Measurements from ENCODE around the gene LARGE1.

The LARGE1 gene

DNA sequence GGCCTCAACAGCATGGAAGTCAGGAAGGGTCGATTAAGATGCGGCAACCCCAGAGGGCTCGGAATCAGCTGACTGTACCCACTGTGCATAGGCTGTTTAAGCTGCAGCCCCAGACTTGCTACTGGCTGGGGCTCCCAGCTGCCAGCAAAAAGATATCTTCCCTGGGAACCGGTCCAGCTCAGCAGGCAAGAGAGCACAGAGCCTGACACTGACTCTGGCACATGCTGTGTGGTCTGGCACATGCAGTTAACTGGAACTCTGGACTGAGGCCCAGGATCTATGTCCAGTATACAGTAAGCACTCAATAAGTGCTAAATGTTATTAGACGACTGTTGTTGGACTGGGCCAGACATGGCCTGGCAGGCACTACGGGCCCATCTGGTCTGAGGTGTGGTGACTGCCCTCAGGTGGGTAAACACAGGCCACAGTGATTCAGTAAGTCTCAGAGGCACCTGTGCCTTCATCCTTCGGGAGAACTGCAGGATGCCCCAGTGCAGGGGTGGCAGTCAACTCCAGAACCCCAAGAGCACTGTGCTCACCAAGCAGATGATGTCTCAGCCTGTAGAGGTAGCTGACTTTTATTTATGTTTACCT is 87.6 kb downstream of the LARGE1 start:
- intact Hi-C loops (cut with DNase I): no loop called here
- peak in 2 of 10 donors; percentile 67 to 68 for DNase-seq

- DNase-seq: no peak
- intact Hi-C loops (cut with DNase I): no loop called here
Observed at GRCh38 chr22:33831651-33832050, 88.6 kb downstream of the LARGE1 start.

- peak in 1 of 10 donors; percentile 67 for DNase-seq
Observed at GRCh38 chr22:33831207-33831606, 89.1 kb downstream of the LARGE1 start.

DNA sequence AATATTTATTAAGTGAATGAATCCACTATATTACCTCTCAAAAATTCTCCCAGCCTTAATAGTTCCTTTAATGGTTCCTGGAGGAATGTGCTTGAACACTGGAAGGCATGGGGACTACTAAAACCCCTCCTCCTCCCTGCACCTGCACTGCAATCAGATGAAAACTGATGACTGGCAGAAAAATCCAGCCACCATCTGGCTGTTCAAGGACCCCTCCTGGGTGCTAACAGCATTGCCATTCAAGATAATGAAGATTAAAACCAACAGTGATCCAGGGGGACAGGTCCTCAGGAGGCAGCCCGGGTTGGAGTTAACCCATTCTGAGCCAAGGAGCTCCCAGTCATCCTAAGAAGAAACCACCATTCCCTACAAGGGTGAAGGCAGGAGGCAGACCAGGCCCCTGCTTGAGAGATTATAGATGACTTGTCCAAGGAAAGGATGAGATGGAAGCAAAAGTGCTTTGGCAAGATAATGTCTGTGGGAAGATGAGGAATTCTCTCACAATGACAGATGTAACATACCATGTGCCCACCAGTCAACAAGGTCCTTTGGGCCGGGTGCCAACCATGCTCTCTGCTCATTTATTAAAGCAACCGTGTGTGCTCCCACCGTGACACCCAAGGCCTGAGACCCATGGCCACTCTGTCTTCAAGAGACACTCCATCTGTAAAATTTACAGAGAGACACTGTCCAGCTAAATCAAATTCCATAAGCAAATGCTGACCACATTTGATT is 90.6 kb downstream of the LARGE1 start:
- intact Hi-C loops (cut with DNase I): no loop called here
- no peak for DNase-seq

More at GRCh38 chr22:33831207-33831606, 89.1 kb downstream of the LARGE1 start:
- intact Hi-C loops (cut with DNase I): no loop called here

DNA sequence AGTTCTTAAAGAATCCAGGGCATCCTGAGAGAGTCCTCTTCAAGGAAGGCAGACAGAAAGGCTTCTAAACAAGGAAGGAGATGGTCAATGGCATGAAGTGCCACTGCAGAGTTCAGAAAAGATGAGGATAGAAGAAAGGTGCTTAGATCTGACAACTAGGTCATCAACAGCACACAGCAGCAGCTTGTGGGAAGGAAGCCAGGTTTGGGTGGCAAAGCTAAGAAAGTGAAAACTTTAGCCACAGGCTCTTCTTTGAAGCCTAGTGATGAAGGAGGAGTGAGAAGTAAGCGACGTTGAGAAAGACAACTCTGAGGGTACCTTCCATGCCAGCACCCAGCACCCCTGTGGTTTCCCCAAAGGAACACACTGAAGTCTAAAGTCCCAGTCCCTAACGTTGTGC is 92.0 kb downstream of the LARGE1 start:
- intact Hi-C loops (cut with DNase I): no loop called here
- DNase-seq: no peak

- DNase-seq: no peak
- intact Hi-C loops (cut with DNase I): no loop called here
Observed at GRCh38 chr22:33825761-33826160, 94.5 kb downstream of the LARGE1 start.

DNA sequence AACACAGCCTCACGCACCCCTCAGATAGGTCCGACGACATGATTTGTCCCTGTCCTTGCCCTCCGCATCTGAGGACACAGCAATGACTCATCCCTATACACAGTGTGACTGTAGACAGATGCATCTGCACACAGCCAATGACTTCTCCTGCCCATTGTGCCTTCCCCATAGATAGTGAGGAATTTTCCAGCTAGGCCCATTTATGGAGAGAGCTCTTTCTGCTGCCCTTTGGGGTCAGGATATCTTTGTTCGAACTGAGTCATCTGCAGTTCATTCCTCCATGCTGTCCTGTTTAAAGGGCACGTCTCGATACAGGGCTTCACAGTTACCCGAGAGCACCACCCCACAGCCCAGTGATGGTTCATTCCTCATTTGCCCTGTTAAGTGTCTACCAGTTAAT is 96.7 kb downstream of the LARGE1 start:
- DNase-seq: no peak
- intact Hi-C loops (cut with DNase I): no loop called here

- DNase-seq: no peak
- intact Hi-C loops (cut with DNase I): no loop called here
Observed at GRCh38 chr22:33821290-33821689, 99.0 kb downstream of the LARGE1 start.

DNA sequence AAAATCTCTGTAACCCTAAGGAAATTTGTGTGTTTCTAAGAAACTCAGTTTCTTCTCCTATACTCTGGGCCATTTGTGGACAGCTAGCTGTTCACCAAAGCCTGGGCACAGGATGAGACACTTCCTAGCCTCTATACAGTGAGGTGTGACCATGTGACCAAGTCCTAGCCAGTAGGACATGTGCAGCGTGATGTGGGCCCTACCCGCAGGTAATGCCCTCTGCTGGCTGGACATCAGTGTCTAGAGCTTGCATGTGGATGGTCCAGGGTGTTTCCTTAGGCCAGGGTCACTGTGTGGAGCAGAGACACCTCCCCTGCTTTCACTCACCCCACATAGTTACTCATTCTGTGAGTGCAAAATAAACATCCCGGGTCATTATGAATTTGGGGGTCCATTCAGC is 100.5 kb downstream of the LARGE1 start:
- intact Hi-C loops (cut with DNase I): no loop called here
- no peak for DNase-seq

GRCh38 chr22:33817512-33818127 is 102.7 kb downstream of the LARGE1 start:
- DNase-seq: no peak
- intact Hi-C loops (cut with DNase I): no loop called here

DNA sequence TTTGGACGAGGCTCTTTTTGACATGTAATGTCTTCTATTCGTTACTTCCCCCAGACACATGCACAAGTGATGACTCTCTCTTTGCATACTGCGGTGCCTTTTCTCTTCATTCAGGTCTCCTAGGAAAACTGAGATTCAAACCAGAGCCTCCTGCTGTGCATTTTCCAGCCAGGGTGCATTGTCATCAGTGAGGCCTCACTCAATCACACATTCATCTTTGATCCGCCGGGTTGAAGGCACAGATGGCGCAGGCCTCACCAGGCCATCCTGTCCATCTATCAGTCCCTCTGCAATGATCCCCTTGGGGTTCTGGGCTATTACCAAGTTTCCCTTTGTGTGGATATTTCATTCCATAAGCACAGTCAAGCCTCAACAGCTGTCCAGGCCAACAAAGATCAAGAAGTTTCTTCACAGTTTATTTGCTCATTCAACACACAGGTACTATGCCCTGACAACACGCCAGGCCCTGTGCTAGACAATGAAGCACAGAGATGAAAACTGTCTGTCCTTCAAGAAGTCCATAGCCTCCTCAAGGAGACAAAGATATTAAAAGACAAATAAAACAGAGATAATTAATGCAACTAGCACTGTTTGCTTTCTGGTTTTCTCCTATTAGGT is 107.8 kb downstream of the LARGE1 start:
- intact Hi-C loops (cut with DNase I): no loop called here
- DNase-seq: no peak

DNA sequence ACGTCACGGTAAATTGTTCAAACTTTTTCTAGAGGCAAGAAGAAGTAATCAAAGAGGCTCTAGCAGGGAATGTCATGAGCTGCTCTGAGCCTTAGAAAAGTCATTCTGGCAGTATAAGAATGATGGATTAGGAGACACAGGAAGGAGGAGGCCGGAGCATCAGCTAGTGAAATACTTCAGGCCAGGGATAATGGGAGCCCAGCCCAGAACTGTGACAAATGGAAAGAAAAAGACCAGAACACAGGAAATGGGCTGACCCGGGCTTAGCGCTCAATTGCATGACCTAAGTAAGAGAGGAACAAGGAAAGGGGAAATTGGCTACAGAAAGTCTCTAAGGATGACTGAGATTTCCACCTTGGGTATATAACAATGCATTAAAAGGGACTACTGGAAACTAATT is 108.6 kb downstream of the LARGE1 start:
- no peak for DNase-seq
- intact Hi-C loops (cut with DNase I): no loop called here

DNA sequence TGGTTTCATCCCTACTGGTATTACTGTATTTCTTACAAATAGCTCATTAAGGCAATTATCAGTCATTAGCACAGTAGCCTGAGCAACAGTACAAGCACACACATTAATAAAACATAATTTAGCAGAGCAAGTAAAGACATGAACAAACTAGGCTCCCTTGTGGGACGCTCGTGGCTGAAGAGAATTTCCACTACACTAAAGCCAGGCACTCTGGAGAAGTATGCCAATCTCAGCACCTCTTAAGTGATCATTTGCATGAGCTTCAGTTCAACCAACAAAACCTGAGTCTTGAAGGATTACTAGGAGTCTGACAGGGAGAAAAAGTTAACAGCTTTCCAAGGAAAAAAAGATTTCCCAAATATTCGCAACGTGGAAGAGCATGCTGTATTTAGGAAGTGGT is 109.1 kb downstream of the LARGE1 start:
- intact Hi-C loops (cut with DNase I): no loop called here
- DNase-seq: no peak

GRCh38 chr22:33807470-33807869 is 112.8 kb downstream of the LARGE1 start:
- intact Hi-C loops (cut with DNase I): no loop called here
- no peak for DNase-seq

DNA sequence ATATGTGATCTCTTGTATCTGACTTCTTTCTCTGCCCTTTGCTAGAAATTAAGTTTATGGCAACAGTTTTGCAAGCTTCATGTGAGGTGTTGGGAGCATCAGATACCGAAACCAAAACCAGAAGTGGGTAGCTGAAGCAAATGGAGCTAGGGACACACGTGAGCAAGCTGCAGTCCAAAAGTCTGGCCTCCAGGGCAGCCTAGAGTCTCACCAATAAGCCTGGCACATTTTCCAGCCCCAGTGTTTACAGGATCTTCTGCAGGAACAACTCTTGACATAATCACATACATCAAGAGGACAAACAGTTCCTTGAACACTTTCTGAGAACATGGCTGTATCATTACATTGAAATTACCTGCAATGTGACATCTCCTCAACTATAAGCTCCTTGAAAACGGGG is 114.1 kb downstream of the LARGE1 start:
- DNase-seq: no peak

GRCh38 chr22:33803371-33804282 is 116.6 kb downstream of the LARGE1 start:
- no peak for DNase-seq
- intact Hi-C loops (cut with DNase I): no loop called here

More for the DNA sequence above, 114.1 kb downstream of the LARGE1 start:
- intact Hi-C loops (cut with DNase I): no loop called here

DNA sequence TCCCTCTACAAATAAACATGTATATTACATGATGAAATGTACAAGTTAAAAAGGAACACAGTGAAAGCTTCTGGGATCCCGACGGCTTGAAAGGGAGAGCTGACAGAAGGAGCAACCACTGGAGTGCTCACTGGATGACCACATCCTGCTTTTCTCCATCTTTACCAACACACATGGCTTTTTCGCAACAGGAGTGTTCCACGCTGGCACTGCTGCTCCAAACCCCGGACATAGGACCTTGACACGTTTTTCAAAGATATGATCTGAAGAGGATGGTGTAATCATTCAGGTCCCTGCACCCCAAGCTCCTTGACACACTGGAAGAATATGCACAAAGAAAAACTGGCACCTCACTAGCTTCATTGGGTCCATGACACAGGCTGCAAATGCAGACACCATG is 121.9 kb downstream of the LARGE1 start:
- no peak for DNase-seq
- intact Hi-C loops (cut with DNase I): no loop called here

- DNase-seq: no peak
- intact Hi-C loops (cut with DNase I): no loop called here
Observed at GRCh38 chr22:33796494-33796893, 123.8 kb downstream of the LARGE1 start.

- DNase-seq: no peak
- intact Hi-C loops (cut with DNase I): no loop called here
Observed at GRCh38 chr22:33793475-33793874, 126.8 kb downstream of the LARGE1 start.

GRCh38 chr22:33792832-33793231 is 127.4 kb downstream of the LARGE1 start:
- intact Hi-C loops (cut with DNase I): no loop called here
- DNase-seq: peak in 6 of 10 donors; percentile 16 to 88 (median 56)

All from posterior cingulate gyrus (tissue), 11 donors.